GM18520 (cell line): ENCODE measurements around the gene ELP6.
"Not testable (repeated sequence)": the region's sequence is repeated elsewhere in the genome, so short reads cannot be mapped to it uniquely, and the experiment has no call there.

ENCODE experiments used
- ATAC-seq: cut with Tn5 transposase; IDR thresholded peaks from one replicate; pipeline ENCODE4 v1.9.1; 2021; ENCODE audit not compliant: unreplicated experiment

ELP6 gene

GRCh38 chr3:47512416-47513124 is 942 bp downstream of the ELP6 start:
- no peak for ATAC-seq

- ATAC-seq: not testable (repeated sequence)
Measured at GRCh38 chr3:47505267-47505666, 8.2 kb downstream of the ELP6 start.

- ATAC-seq: no peak
Measured at GRCh38 chr3:47504113-47504512, 9.4 kb downstream of the ELP6 start.

- no peak for ATAC-seq
Measured at GRCh38 chr3:47503033-47503432, 10.5 kb downstream of the ELP6 start.

GRCh38 chr3:47496892-47497291 is 16.6 kb downstream of the ELP6 start:
- ATAC-seq: no peak

- no peak for ATAC-seq
Measured at GRCh38 chr3:47495886-47496285, 17.6 kb downstream of the ELP6 start.

- ATAC-seq: no peak
Measured at GRCh38 chr3:47495111-47495510, 18.4 kb downstream of the ELP6 start.

GRCh38 chr3:47491777-47492176 is 21.7 kb downstream of the ELP6 start:
- ATAC-seq: no peak

GRCh38 chr3:47491186-47491585 is 22.3 kb downstream of the ELP6 start:
- ATAC-seq: no peak

- ATAC-seq: no peak
Measured at GRCh38 chr3:47487265-47487664, 26.2 kb downstream of the ELP6 start.

- ATAC-seq: no peak
Measured at GRCh38 chr3:47485812-47486211, 27.7 kb downstream of the ELP6 start.

GRCh38 chr3:47482366-47482765 is 31.1 kb downstream of the ELP6 start:
- no peak for ATAC-seq

GRCh38 chr3:47481763-47482162 is 31.7 kb downstream of the ELP6 start:
- ATAC-seq: not testable (repeated sequence)

GRCh38 chr3:47480267-47480666 is 33.2 kb downstream of the ELP6 start:
- not testable (repeated sequence) for ATAC-seq

GRCh38 chr3:47479826-47480160 is 33.7 kb downstream of the ELP6 start:
- no peak for ATAC-seq

GRCh38 chr3:47478022-47478421 is 35.5 kb downstream of the ELP6 start:
- ATAC-seq: no peak

- ATAC-seq: no peak
Measured at GRCh38 chr3:47476644-47477199, 36.8 kb downstream of the ELP6 start.

- ATAC-seq: no peak
Measured at GRCh38 chr3:47476330-47476626, 37.2 kb downstream of the ELP6 start.

- peak; percentile 85 for ATAC-seq
Measured at GRCh38 chr3:47475570-47476329, 37.8 kb downstream of the ELP6 start, which contains the start of gene SCAP. Gene SCAP, minus strand, starts transcription at chr3:47475941. Its CDS starts 32,948 bp downstream, at chr3:47442993.

GRCh38 chr3:47475029-47475569 is 38.4 kb downstream of the ELP6 start:
- no peak for ATAC-seq

- ATAC-seq: no peak
Measured at GRCh38 chr3:47473391-47473790, 40.1 kb downstream of the ELP6 start.

GRCh38 chr3:47469616-47470015 is 43.9 kb downstream of the ELP6 start:
- ATAC-seq: no peak
